NT2/D1 (cell line): ENCODE results near the gene EXD3.

ENCODE experiments used
- YY1 ChIP-seq: IDR thresholded peaks from 2 replicates; pipeline ENCODE4 v1.6.1; 2011; ENCODE audit not compliant: insufficient read length, insufficient read depth
- ZNF274 ChIP-seq: IDR thresholded peaks from 2 replicates; pipeline ENCODE4 v1.6.1; 2011; ENCODE audit warnings: mild to moderate bottlenecking, low read depth, low read length

DNA sequence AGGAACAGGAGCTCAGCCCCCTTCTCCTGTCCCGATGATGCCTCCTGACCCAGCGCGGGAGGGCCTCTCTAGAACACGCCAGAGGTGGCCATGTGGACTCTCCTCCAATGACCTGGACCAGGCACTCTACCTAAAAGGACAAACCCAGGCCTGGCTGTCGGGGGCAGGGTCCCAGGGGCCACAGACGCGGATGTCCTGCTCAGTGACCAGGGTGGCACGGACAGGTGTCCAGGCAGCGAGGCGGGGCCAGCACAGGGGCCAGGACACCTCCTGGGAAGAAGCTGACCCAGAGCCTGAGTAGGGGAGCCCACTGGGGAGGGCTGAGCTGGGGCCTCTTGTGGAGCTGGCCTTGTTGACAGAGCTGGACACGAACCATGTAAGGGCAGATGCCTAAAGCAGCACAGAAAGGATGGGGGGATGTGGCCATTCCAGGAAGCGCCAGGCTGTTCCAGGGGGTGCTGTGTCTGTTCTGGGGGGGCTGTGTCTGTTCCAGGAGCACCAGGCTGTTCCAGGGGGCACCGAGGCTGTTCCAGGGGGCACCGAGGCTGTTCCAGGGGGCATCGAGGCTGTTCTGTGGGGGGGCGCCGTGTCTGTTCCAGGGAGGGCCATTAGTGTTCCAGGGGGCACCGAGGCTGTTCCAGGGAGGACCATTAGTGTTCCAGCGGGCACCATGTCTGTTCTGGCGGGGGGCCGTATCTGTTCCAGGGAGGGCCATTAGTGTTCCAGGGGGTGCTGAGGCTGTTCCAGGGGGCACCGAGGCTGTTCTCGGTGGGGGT is 30.5 kb downstream of the EXD3 start:
- no peak for TF ChIP-seq ZNF274
- TF ChIP-seq YY1: no peak
